Neutrophil (primary cell): ENCODE measurements around the gene SLC16A3.

Experiments
- H3K27ac ChIP-seq: fragments of 200-600 bp; sonication (generic); 2 replicates; pipeline ENCODE4 v1.5.1; 2016; ENCODE audit warnings: mild to moderate bottlenecking, moderate library complexity
- H3K27me3 ChIP-seq: fragments of 200-600 bp; sonication (generic); 2 replicates; pipeline ENCODE4 v1.6.0; 2016; ENCODE audit warnings: mild to moderate bottlenecking
- H3K36me3 ChIP-seq: fragments of 200-600 bp; sonication (generic); 2 replicates; pipeline ENCODE4 v1.5.1; 2017
- H3K4me1 ChIP-seq, 2 experiments: fragments of 200-600 bp in 1 of 2; sonication (generic) in 1 of 2; 1 replicate in 1 of 2; 2 replicates in 1 of 2; pipeline versions ENCODE4 v1.5.1 to v1.6.1; 2013 to 2016; ENCODE audit warnings: low read depth in 1 of 2, low read length in 1 of 2, mild to moderate bottlenecking in 1 of 2, moderate library complexity in 1 of 2; ENCODE audit not compliant: control insufficient read depth in 1 of 2, insufficient read depth in 1 of 2
- H3K4me3 ChIP-seq, 2 experiments: fragments of 200-600 bp in 1 of 2; sonication (generic) in 1 of 2; 1 replicate in 1 of 2; 2 replicates in 1 of 2; pipeline ENCODE4 v1.5.1; 2013 to 2016; ENCODE audit warnings: low read depth in 1 of 2, low read length in 1 of 2, mild to moderate bottlenecking in 1 of 2, moderate library complexity in 1 of 2
- H3K9me3 ChIP-seq: fragments of 200-600 bp; sonication (generic); 2 replicates; pipeline ENCODE4 v1.5.1; 2016
- TF ChIP-seq, protein P1 (sequence below): fragments of 200-600 bp; sonication (generic); IDR thresholded peaks from 2 replicates; pipeline ENCODE4 v1.5.1; 2016; ENCODE audit warnings: antibody characterized with exemption

Gene SLC16A3

DNA sequence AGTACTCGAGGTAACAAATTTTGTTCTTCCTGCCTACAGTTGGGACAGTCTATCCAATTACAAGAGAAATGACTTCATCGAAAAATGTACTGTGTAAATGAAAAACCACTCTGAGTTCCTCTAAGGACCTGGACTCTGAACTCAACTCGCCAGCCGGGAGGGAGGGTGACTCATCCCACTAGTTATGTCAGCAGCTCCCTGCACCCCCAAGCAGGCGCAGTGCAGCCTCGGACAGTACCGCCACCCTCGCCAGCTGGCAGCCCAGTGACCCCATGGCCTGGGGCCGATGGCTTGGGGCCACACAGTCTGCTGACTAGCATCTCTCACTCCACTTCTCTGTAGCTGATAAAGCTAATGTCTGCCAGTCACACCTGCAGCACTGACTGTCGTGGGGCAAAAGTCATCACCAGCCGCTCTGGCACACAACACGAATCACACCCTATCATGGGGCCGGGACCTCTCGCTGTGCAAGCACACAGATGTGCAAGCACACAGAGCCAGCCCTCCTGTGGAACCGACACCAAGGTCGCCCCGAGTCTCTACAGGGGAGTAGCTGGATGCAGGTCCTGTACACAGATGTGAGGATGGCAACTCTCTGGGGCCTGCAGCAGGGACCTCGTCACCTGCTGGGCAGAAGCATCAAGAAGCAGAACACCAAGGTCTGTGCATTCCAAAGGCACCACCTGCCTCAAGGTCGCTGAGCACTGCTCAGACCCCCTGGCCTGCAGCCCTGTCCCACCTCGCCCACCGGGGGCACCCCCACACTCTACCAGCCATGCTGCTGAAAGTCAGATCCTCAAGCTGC lies 38.9 kb downstream of the SLC16A3 start:
- H3K9me3 ChIP-seq: no peaks in the 10 kb centered on the region
- no peak overlapping the region for H3K4me3 ChIP-seq
- H3K36me3 ChIP-seq: peaks cover 90% of the 10 kb centered on the region
- TF ChIP-seq, protein P1, sequence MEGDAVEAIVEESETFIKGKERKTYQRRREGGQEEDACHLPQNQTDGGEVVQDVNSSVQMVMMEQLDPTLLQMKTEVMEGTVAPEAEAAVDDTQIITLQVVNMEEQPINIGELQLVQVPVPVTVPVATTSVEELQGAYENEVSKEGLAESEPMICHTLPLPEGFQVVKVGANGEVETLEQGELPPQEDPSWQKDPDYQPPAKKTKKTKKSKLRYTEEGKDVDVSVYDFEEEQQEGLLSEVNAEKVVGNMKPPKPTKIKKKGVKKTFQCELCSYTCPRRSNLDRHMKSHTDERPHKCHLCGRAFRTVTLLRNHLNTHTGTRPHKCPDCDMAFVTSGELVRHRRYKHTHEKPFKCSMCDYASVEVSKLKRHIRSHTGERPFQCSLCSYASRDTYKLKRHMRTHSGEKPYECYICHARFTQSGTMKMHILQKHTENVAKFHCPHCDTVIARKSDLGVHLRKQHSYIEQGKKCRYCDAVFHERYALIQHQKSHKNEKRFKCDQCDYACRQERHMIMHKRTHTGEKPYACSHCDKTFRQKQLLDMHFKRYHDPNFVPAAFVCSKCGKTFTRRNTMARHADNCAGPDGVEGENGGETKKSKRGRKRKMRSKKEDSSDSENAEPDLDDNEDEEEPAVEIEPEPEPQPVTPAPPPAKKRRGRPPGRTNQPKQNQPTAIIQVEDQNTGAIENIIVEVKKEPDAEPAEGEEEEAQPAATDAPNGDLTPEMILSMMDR: no peak
- peak overlapping the region; percentile 55 for H3K27ac ChIP-seq
- H3K4me1 ChIP-seq: peaks cover 45 to 52% of the 10 kb centered on the region in 2 experiments
- no peaks in the 10 kb centered on the region for H3K27me3 ChIP-seq

DNA sequence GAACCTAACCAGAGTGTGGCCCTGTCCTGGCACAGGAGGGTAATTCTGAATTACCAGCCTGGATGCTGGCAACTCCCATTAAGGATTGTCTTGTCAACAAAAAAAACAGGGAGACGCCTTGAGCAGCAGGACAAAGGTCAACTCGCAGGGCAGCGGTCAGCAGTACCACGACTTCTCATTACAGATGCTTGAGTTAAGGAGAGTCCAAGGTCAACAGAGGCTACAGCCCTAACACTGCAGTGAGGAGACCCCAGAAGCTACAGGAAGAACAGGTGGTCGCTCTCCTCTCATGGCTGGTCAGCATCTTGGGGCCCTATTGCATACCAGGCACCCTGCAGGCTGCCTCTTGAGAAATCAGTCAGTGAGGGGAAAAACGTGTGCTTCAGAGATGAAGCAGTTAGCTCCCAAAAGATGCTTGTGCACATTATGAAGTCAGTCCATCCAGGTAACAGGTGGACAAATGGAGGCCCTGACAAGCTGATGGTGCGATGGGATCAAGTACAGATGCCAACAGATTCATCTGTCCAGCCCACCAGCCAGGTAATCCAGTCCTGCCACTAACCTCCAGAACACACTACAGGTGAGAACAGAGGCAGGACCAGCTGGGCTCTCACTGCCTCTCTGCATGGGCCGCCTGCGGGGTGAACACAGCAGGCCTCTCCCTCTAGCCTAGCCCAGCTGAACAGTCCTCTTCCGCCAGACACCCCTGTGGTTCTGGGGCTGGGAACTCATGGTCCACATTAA lies 40.5 kb downstream of the SLC16A3 start:
- TF ChIP-seq, protein P1: no peak
- peak overlapping the region; percentile 100 for H3K27ac ChIP-seq
- H3K9me3 ChIP-seq: no peaks in the 10 kb centered on the region
- H3K4me3 ChIP-seq: no peak overlapping the region
- peaks cover 52 to 59% of the 10 kb centered on the region in 2 experiments for H3K4me1 ChIP-seq
- no peaks in the 10 kb centered on the region for H3K27me3 ChIP-seq
- H3K36me3 ChIP-seq: peaks cover 75% of the 10 kb centered on the region

DNA sequence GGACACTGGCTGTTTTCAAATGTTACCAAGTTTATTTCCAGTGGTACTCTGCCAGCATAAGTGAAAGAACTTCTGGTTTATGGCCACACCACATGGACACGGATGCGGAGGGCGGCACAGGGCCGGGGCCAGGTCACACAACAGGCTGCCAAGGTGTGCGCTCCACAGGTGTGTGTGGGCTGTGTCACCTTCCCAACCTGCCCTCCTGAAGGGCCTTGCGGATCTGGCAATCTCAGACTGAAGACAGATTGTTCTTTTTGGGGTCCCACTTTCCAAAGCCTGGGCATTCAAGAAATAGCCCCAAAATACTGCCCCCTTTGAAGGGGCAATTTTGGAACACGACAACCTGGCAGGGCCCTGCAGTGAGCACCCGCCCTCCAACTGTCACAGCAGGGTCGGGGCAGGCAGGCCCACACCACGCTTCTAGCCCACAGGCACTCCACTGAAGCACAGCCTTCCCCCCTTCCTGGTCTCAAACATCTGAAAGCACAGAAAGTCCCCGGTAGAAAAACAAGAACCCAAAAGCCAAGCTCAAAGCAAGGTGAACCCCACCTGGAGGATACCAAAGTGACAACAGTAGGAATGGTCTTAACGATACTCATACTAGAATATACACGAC lies 41.1 kb downstream of the SLC16A3 start:
- H3K4me1 ChIP-seq: peaks cover 58 to 66% of the 10 kb centered on the region in 2 experiments
- H3K27ac ChIP-seq: peak overlapping the region; percentile 100
- H3K9me3 ChIP-seq: no peaks in the 10 kb centered on the region
- no peak overlapping the region for H3K4me3 ChIP-seq
- TF ChIP-seq, protein P1: no peak
- peaks cover 68% of the 10 kb centered on the region for H3K36me3 ChIP-seq
- H3K27me3 ChIP-seq: no peaks in the 10 kb centered on the region

DNA sequence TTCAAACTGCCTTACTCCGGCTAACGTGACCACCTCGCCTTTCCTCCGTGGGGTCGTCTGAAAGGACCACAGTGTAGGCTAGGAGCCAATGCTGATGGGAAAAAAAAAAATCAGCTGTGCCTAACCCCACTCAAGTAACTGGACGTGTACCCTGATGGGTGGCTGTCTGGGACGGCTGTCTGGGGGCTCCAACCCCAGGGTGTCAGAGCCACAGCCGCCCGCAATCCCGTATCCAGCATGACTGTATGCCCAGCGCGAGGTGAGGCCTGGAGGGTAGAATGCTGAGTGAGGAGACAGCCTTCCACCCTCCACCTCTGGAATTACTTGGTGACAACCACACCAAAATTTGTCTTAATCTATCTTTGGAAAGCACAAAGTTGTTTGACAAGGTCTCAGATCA lies 41.8 kb downstream of the SLC16A3 start:
- TF ChIP-seq, protein P1: no peak
- H3K36me3 ChIP-seq: peaks cover 61% of the 10 kb centered on the region
- H3K4me3 ChIP-seq: no peak overlapping the region
- H3K4me1 ChIP-seq: peaks cover 64 to 72% of the 10 kb centered on the region in 2 experiments
- no peaks in the 10 kb centered on the region for H3K27me3 ChIP-seq
- H3K27ac ChIP-seq: peak overlapping the region; percentile 100
- H3K9me3 ChIP-seq: no peaks in the 10 kb centered on the region

DNA sequence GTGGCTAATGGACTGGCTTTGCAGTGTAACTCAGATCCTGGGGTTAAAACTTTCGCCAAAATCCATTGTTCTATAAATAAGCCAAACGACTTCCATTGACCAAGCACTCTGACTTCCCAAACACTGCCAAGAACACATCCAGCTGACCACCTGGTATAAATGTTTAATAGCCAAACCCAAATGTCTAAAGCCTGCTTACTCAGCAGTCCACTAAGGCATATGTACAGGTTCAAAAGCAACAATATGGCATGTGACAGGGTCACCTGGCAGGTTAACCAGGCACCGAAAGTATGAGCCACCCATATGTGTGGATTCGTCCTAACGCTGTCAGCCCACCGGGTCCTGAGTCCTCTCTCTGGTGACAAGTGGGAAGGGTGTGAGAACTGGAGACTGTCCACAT lies 42.6 kb downstream of the SLC16A3 start:
- peaks cover 54% of the 10 kb centered on the region for H3K36me3 ChIP-seq
- no peaks in the 10 kb centered on the region for H3K27me3 ChIP-seq
- peak overlapping the region; percentile 100 for H3K27ac ChIP-seq
- no peaks in the 10 kb centered on the region for H3K9me3 ChIP-seq
- TF ChIP-seq, protein P1: no peak
- peak overlapping the region; percentile 78 to 99 for H3K4me3 ChIP-seq
- peaks cover 67 to 72% of the 10 kb centered on the region in 2 experiments for H3K4me1 ChIP-seq
